ENCODE measurements around the gene PCNT. TPM values are rescaled to one million over a fixed set of nuclear protein-coding genes. Genes with fewer than 3 reads are reported as not detected.

The PCNT gene
- total and polyA plus RNA-seq, 9 of the 15 experiments (the other 6 are each of a cell fraction or from before 2014, with no cell fraction given): 9.1 to 53.5 (median 31.3) TPM

- TF ChIP-seq HDAC1 (IDR thresholded peaks at IDR 0.05) (peak; percentile 74 to 91; a peak in 3 of 4 replicates), EGR1 (conservative IDR thresholded peaks at IDR 0.05) (peak; percentile 37; the same call in 1 of the 2 replicates), PHTF2 (CRISPR knock-in tag; IDR thresholded peaks at IDR 0.05) (no peak), FOXJ3 (CRISPR knock-in tag; IDR thresholded peaks at IDR 0.05) (peak; percentile 52; the same call in 1 of the 2 replicates), IRF2 (CRISPR knock-in tag; IDR thresholded peaks at IDR 0.05) (peak; percentile 29; the same call in 1 of the 2 replicates), SIX5 (IDR thresholded peaks at IDR 0.05; ENCODE audit: borderline replicate concordance in 1 of 2, insufficient read depth in 1 of 2, low read depth in 1 of 2, low read length in 2 of 2) (no peak), ZNF592 (IDR thresholded peaks at IDR 0.05) (peak; percentile 71), KLF1 (tag; IDR thresholded peaks at IDR 0.05) (0 out of 2 replicates have a peak, but pooled peaks have one; percentile 45), GATA2 (CRISPR knock-in tag; IDR thresholded peaks at IDR 0.05) (peak; percentile 98), MTF1 (CRISPR knock-in tag; IDR thresholded peaks at IDR 0.05; ENCODE audit: borderline replicate concordance) (no peak), L3MBTL2 (IDR thresholded peaks at IDR 0.05) (no peak), ARID1B (IDR thresholded peaks at IDR 0.05) (peak; percentile 100), ZC3H4 (CRISPR knock-in tag; IDR thresholded peaks at IDR 0.05; ENCODE audit: borderline replicate concordance) (no peak), ATF1 (CRISPR knock-in tag; IDR thresholded peaks at IDR 0.05) (no peak), ATF1 (tag; IDR thresholded peaks at IDR 0.05) (peak; percentile 68), NEUROD1 (IDR thresholded peaks at IDR 0.05; ENCODE audit: borderline replicate concordance, low read depth, low read length, partially characterized antibody) (peak; percentile 78), ZSCAN32 (CRISPR knock-in tag; IDR thresholded peaks at IDR 0.05) (no peak), ETS2 (tag; IDR thresholded peaks at IDR 0.05; ENCODE audit: borderline replicate concordance, poor library complexity, severe bottlenecking) (no peak), ATF2 (CRISPR knock-in tag; IDR thresholded peaks at IDR 0.05) (0 out of 2 replicates have a peak, but pooled peaks have one; percentile 29), MAX (CRISPR knock-in tag; IDR thresholded peaks at IDR 0.05) (peak; percentile 45; the same call in 1 of the 2 replicates), MAFG (tag; conservative IDR thresholded peaks at IDR 0.05) (no peak), SMARCC2 (IDR thresholded peaks at IDR 0.05; ENCODE audit: low read depth) (peak; percentile 95), MYC (IDR thresholded peaks at IDR 0.05; ENCODE audit: low read depth, low read length) (peak; percentile 53; the same call in 1 of the 2 replicates), MYC (CRISPR knock-in tag; IDR thresholded peaks at IDR 0.05; ENCODE audit: borderline replicate concordance, low read depth) (no peak), ZNF79 (CRISPR knock-in tag; IDR thresholded peaks at IDR 0.05; ENCODE audit: low read depth) (no peak)
Measured at GRCh38 chr21:46320331-46320801, 3.6 kb upstream of the PCNT start (continued).
